Activated CD4-positive, alpha-beta memory T cell treated with anti-CD3 and anti-CD28 coated beads, Interleukin-2, amount 10 ng/mL, durations not matched to agents 7 days and 5 days (primary cell): ENCODE data around the gene RNF17. TPM values are rescaled to one million over a fixed set of nuclear protein-coding genes. Genes with fewer than 3 reads are reported as not detected.

ENCODE experiments used
- CTCF ChIA-PET: fragments of 350-600 bp; sonication (Branson Sonifier 250); formaldehyde crosslinking; loops from one replicate; lab custom pipeline; 2021; ENCODE audit warnings: antibody characterized with exemption, inconsistent platforms; lab: Charles Lee
- POLR2A ChIA-PET: fragments of 350-600 bp; sonication (Branson Sonifier 250); formaldehyde crosslinking; loops from one replicate; lab custom pipeline; 2021; ENCODE audit warnings: antibody characterized with exemption; lab: Charles Lee
- DNase-seq: peaks from one replicate; pipeline ENCODE4 v3.0.0-alpha.2; 2020
- H3K27ac Mint-ChIP-seq: one replicate; pipeline ENCODE4 v1.8.0; 2021; ENCODE audit warnings: mild to moderate bottlenecking, mixed read lengths
- H3K27me3 Mint-ChIP-seq: one replicate; pipeline ENCODE4 v1.8.0; 2021; ENCODE audit warnings: mixed read lengths
- H3K36me3 Mint-ChIP-seq: one replicate; pipeline ENCODE4 v1.8.0; 2021; ENCODE audit warnings: low read depth, mixed read lengths
- H3K4me1 Mint-ChIP-seq: one replicate; pipeline ENCODE4 v1.8.0; 2021; ENCODE audit warnings: mixed read lengths
- H3K4me3 Mint-ChIP-seq: one replicate; pipeline ENCODE4 v1.8.0; 2021; ENCODE audit warnings: mild to moderate bottlenecking, mixed read lengths
- H3K9me3 Mint-ChIP-seq: one replicate; pipeline ENCODE4 v1.8.0; 2021; ENCODE audit warnings: mixed read lengths
- total RNA-seq, 2 experiments: library from RNA; stranded (reverse); gene quantifications; one replicate each; pipeline ENCODE4 v1.2.3, GENCODE V29; 2021

RNF17 gene
- total RNA-seq, 2 experiments from 2014 or later: not detected

DNA sequence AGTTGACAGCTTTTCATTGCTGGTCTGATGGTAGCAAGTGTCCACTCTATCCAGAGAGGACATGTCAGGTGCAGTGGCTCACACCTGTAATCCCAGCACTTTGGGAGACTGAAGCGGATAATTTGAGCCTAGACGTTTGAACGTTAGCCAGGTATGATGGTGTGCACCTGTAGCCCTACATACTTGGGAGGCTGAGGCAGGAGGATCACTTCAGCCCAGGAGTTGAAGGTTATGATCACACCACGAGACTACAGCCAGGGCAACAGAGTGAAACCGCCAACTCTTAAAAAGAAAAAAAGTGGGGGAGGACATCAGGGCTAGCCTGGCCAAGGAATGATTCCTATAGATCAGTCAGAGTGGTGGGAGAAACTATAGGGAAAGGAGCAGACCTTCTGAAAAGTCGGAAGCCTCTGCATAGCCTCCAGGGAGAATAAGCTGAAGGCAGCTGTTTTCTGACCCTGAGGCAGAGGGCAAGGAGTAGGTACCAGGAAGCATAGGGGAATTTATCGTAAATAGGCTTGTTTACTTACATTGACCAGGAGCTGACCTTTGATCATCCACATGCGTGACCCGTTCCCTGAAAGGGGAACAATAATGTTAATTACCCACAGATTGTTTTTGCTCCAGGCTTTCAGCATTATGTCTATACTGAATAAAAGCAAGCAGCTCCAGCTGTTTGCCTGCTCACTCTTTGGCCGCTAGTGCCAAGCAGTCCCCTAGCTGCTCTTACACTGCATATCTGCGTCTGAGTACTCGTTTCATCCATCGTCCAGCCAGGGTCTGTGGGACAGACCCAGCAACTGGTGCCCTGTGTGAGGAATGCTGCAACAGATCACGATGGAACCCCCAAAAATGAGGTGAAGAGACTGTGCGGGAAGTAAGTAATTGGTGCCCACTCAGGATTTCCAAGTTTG lies 161.6 kb downstream of the RNF17 start:
- Mint-ChIP-seq H3K4me3 (no peak overlapping the region), H3K36me3 (peaks cover 4% of the 10 kb centered on the region), H3K4me1 (peaks cover 27% of the 10 kb centered on the region), H3K27ac (no peak overlapping the region), H3K9me3 (no peaks in the 10 kb centered on the region), H3K27me3 (peaks cover 6% of the 10 kb centered on the region)
- CTCF ChIA-PET: no interaction called here
- no peak for DNase-seq
- POLR2A ChIA-PET: no interaction called here

DNA sequence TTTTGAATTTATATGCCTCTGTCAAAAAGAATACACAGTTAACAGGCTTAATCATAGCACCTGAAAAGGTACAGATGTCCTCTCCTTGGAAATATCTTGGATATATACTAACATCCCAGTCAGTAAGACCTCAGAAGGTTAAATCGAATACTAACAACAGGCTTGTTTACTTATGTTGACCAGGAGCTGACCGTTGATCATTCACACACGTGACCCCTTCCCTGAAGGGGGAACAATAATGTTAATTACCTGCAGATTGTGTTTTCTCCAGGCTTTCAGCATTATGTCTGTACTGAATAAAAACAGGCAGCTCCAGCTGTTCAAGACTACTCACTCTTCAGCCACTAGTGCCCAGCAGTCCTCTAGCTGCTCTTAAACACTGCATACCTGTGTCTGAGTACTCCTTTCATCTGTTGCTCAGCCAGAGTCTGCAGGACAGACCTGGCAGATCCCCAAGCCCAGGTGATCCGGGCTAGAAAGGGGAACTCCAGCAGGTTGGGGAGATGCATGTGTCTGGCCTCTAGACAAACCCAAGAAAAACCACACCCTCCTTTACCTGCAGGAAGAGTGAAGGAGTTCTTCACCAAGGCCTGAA lies 163.9 kb downstream of the RNF17 start:
- no peaks in the 10 kb centered on the region for H3K36me3 Mint-ChIP-seq
- no peak for DNase-seq
- ChIA-PET POLR2A (no interaction called here), CTCF (no interaction called here)
- H3K4me3 Mint-ChIP-seq: no peak overlapping the region
- peaks cover 12% of the 10 kb centered on the region for H3K4me1 Mint-ChIP-seq
- peaks cover 27% of the 10 kb centered on the region for H3K27me3 Mint-ChIP-seq
- H3K27ac Mint-ChIP-seq: no peak overlapping the region
- no peaks in the 10 kb centered on the region for H3K9me3 Mint-ChIP-seq

DNA sequence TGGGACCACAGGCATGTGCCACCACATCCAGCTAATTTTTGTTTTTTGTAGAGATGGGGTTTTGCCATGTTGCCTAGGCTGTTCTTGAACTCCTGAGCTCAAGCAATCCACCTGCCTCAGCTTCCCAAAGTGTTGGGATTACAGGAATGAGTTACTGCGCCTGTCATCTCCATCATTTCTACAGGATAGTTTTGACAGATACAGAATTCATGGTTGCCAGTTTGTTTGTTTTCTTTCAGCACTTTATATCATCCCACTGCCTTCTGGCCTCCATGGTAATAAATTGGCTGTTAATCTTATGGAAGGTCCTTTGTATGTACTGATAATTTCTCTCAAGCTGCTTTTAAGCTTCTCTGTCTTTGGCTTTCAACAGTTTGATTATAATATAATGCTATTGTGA lies 165.2 kb downstream of the RNF17 start:
- no peak for DNase-seq
- H3K4me3 Mint-ChIP-seq: no peak overlapping the region
- no peaks in the 10 kb centered on the region for H3K9me3 Mint-ChIP-seq
- ChIA-PET CTCF (interaction anchor here (0.6 kb wide), 1 partner anchor 47 kb away, joined by 3 read pairs; no protein-coding TSS in a partner anchor), POLR2A (no interaction called here)
- H3K36me3 Mint-ChIP-seq: no peaks in the 10 kb centered on the region
- H3K4me1 Mint-ChIP-seq: peaks cover 5% of the 10 kb centered on the region
- no peak overlapping the region for H3K27ac Mint-ChIP-seq
- H3K27me3 Mint-ChIP-seq: peaks cover 35% of the 10 kb centered on the region

Other genes with a start within 250 kb of the RNF17 start
- gene ATP12A, start 83.8 kb upstream of the RNF17 start, total RNA-seq: 1 to 10 TPM; 1.1 TPM